SK-N-SH treated with all-trans-retinoic acid at 6 μM for 48 hours (cell line): ENCODE data around the gene EZR.

Source experiments
- ATAC-seq: fragments of 200-7000 bp; cut with Tn5 transposase; 3 replicates; pipeline ENCODE4 v1.9.1; 2020; ENCODE audit warnings: mild to moderate bottlenecking, moderate library complexity
- ARNTL ChIP-seq: fragments of 450-650 bp; formaldehyde crosslinking; IDR thresholded peaks from 2 replicates; pipeline ENCODE4 v1.5.0; 2020; ENCODE audit warnings: low read depth, mild to moderate bottlenecking, moderate library complexity, borderline replicate concordance
- BACH2 ChIP-seq: fragments of 250-450 bp; sonication (Bioruptor Pico); IDR thresholded peaks from 2 replicates; pipeline ENCODE4 v1.9.0; 2021; ENCODE audit warnings: mild to moderate bottlenecking, borderline replicate concordance
- ESRRG ChIP-seq: fragments of 250-450 bp; sonication (Bioruptor Pico); IDR thresholded peaks from 2 replicates; pipeline ENCODE4 v1.6.1; 2021; ENCODE audit warnings: mild to moderate bottlenecking
- GLIS3 ChIP-seq: fragments of 250-450 bp; sonication (Bioruptor Pico); IDR thresholded peaks from 2 replicates; pipeline ENCODE4 v1.5.0; 2020; ENCODE audit warnings: mild to moderate bottlenecking, moderate library complexity
- ISL1 ChIP-seq: fragments of 250-450 bp; sonication (Bioruptor Pico); IDR thresholded peaks from 2 replicates; pipeline ENCODE4 v2.1.2; 2022; ENCODE audit warnings: mild to moderate bottlenecking, moderate library complexity
- OSR1 ChIP-seq: fragments of 250-450 bp; sonication (Bioruptor Pico); IDR thresholded peaks from 2 replicates; pipeline ENCODE4 v1.8.0; 2022; ENCODE audit warnings: moderate library complexity, mild to moderate bottlenecking, inconsistent platforms
- RARB ChIP-seq: fragments of 250-450 bp; sonication (Bioruptor Pico); IDR thresholded peaks from 2 replicates; pipeline ENCODE4 v1.8.0; 2021; ENCODE audit warnings: mild to moderate bottlenecking, moderate library complexity
- SNAI2 ChIP-seq: fragments of 250-450 bp; sonication (Bioruptor Pico); IDR thresholded peaks from 2 replicates; pipeline ENCODE4 v1.5.0; 2020; ENCODE audit warnings: mild to moderate bottlenecking, moderate library complexity
- TCF4 ChIP-seq: fragments of 250-450 bp; sonication (Bioruptor Pico); IDR thresholded peaks from 2 replicates; pipeline ENCODE4 v1.8.0; 2021; ENCODE audit warnings: mild to moderate bottlenecking, moderate library complexity, borderline replicate concordance
- TOX ChIP-seq: fragments of 250-450 bp; sonication (Bioruptor Pico); IDR thresholded peaks from 2 replicates; pipeline ENCODE4 v1.8.0; 2021; ENCODE audit warnings: mild to moderate bottlenecking, moderate library complexity, borderline replicate concordance
- ZC3H10 ChIP-seq: fragments of 250-450 bp; sonication (Bioruptor Pico); IDR thresholded peaks from 2 replicates; pipeline ENCODE4 v1.5.1; 2021; ENCODE audit warnings: mild to moderate bottlenecking, moderate library complexity
- ZFP3 ChIP-seq: fragments of 250-450 bp; sonication (Bioruptor Pico); IDR thresholded peaks from 2 replicates; pipeline ENCODE4 v1.5.0; 2020; ENCODE audit warnings: mild to moderate bottlenecking, moderate library complexity
- ZFP30 ChIP-seq: fragments of 450-650 bp; formaldehyde crosslinking; IDR thresholded peaks from 2 replicates; pipeline ENCODE4 v1.5.0; 2022; ENCODE audit warnings: mild to moderate bottlenecking, moderate library complexity
- ZNF565 ChIP-seq: fragments of 450-650 bp; formaldehyde crosslinking; conservative IDR thresholded peaks from 2 replicates; pipeline ENCODE4 v1.5.0; 2020; ENCODE audit warnings: low read depth, mild to moderate bottlenecking, moderate library complexity
- ZNF70 ChIP-seq: fragments of 450-650 bp; formaldehyde crosslinking; IDR thresholded peaks from 2 replicates; pipeline ENCODE4 v1.5.0; 2020; ENCODE audit warnings: mild to moderate bottlenecking, moderate library complexity
- ZNF8 ChIP-seq: fragments of 450-650 bp; formaldehyde crosslinking; IDR thresholded peaks from 2 replicates; pipeline ENCODE4 v1.5.0; 2020; ENCODE audit warnings: mild to moderate bottlenecking, moderate library complexity
- TF ChIP-seq, protein P1 (sequence below): fragments of 250-450 bp; sonication (Bioruptor Pico); IDR thresholded peaks from 2 replicates; pipeline ENCODE4 v1.5.1; 2020; ENCODE audit warnings: low read depth, mild to moderate bottlenecking, moderate library complexity
- TF ChIP-seq, protein P2 (sequence below): fragments of 250-450 bp; sonication (Bioruptor Pico); IDR thresholded peaks from 2 replicates; pipeline ENCODE4 v1.5.0; 2020; ENCODE audit warnings: mild to moderate bottlenecking, moderate library complexity
- TF ChIP-seq, protein P3 (sequence below): fragments of 250-450 bp; sonication (Bioruptor Pico); IDR thresholded peaks from 2 replicates; pipeline ENCODE4 v1.5.1; 2021; ENCODE audit warnings: mild to moderate bottlenecking, moderate library complexity
- TF ChIP-seq, protein P4 (sequence below): fragments of 250-450 bp; sonication (Bioruptor Pico); IDR thresholded peaks from 2 replicates; pipeline ENCODE4 v1.8.0; 2020; ENCODE audit warnings: mild to moderate bottlenecking, moderate library complexity, borderline replicate concordance

EZR gene

DNA sequence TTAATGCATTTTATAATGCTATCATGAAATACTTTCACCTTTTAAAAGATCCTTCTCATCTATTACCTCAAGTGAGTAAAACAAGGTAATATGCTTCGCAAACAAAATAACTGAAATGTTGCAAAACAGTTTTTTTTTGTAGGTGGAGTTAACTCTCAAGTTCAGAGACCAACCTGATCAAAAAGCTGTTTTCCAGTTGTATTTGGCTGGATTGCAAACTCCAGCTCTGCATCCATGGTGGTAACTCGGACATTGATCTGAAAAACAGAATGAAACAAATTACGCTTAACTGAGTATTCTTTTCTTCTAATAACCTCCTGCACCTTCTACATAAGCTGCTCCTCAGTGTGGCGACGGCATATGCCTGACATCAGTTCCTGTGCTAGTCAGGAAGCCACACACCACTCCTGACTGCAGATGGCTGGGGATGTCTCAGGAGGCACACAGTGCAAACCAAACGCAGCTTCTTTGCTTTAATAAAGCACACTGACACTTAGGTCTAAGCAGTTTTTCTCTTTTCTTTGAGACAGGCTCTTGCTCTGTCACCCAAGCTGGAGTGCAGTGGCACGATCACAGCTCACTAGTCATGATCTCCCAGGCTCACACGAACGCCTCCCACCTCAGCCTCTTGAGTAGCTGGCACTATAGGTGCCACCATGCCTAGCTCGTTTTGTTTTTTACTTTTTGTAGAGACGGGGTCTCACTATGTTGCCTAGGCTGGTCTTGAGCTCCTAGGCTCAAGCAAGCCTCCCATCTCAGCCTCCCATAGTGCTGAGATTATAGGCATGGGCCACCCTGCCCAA lies 29.9 kb downstream of the EZR start:
- TF ChIP-seq ZC3H10 (CRISPR knock-in tag), result no peak
- no peak for TF ChIP-seq ARNTL (CRISPR knock-in tag)
- no peak for TF ChIP-seq TOX (CRISPR knock-in tag)
- TF ChIP-seq TCF4 (CRISPR knock-in tag), result no peak
- no peak for TF ChIP-seq SNAI2
- TF ChIP-seq, protein P1, sequence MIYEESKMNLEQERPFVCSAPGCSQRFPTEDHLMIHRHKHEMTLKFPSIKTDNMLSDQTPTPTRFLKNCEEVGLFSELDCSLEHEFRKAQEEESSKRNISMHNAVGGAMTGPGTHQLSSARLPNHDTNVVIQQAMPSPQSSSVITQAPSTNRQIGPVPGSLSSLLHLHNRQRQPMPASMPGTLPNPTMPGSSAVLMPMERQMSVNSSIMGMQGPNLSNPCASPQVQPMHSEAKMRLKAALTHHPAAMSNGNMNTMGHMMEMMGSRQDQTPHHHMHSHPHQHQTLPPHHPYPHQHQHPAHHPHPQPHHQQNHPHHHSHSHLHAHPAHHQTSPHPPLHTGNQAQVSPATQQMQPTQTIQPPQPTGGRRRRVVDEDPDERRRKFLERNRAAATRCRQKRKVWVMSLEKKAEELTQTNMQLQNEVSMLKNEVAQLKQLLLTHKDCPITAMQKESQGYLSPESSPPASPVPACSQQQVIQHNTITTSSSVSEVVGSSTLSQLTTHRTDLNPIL (CRISPR knock-in tag), result no peak
- no peak for TF ChIP-seq RARB (CRISPR knock-in tag)
- no peak for TF ChIP-seq GLIS3 (CRISPR knock-in tag)
- TF ChIP-seq, protein P2, sequence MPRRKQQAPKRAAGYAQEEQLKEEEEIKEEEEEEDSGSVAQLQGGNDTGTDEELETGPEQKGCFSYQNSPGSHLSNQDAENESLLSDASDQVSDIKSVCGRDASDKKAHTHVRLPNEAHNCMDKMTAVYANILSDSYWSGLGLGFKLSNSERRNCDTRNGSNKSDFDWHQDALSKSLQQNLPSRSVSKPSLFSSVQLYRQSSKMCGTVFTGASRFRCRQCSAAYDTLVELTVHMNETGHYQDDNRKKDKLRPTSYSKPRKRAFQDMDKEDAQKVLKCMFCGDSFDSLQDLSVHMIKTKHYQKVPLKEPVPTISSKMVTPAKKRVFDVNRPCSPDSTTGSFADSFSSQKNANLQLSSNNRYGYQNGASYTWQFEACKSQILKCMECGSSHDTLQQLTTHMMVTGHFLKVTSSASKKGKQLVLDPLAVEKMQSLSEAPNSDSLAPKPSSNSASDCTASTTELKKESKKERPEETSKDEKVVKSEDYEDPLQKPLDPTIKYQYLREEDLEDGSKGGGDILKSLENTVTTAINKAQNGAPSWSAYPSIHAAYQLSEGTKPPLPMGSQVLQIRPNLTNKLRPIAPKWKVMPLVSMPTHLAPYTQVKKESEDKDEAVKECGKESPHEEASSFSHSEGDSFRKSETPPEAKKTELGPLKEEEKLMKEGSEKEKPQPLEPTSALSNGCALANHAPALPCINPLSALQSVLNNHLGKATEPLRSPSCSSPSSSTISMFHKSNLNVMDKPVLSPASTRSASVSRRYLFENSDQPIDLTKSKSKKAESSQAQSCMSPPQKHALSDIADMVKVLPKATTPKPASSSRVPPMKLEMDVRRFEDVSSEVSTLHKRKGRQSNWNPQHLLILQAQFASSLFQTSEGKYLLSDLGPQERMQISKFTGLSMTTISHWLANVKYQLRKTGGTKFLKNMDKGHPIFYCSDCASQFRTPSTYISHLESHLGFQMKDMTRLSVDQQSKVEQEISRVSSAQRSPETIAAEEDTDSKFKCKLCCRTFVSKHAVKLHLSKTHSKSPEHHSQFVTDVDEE (CRISPR knock-in tag), result no peak
- TF ChIP-seq, protein P3, sequence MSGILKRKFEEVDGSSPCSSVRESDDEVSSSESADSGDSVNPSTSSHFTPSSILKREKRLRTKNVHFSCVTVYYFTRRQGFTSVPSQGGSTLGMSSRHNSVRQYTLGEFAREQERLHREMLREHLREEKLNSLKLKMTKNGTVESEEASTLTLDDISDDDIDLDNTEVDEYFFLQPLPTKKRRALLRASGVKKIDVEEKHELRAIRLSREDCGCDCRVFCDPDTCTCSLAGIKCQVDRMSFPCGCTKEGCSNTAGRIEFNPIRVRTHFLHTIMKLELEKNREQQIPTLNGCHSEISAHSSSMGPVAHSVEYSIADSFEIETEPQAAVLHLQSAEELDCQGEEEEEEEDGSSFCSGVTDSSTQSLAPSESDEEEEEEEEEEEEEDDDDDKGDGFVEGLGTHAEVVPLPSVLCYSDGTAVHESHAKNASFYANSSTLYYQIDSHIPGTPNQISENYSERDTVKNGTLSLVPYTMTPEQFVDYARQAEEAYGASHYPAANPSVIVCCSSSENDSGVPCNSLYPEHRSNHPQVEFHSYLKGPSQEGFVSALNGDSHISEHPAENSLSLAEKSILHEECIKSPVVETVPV (CRISPR knock-in tag), result no peak
- no peak for TF ChIP-seq ZFP3 (CRISPR knock-in tag)
- TF ChIP-seq ESRRG, result no peak
- TF ChIP-seq ZFP30 (CRISPR knock-in tag), result no peak
- no peak for TF ChIP-seq OSR1
- TF ChIP-seq ISL1 (CRISPR knock-in tag), result no peak
- TF ChIP-seq ZNF8 (CRISPR knock-in tag), result no peak
- TF ChIP-seq ZNF565 (CRISPR knock-in tag), result no peak
- no peak for ATAC-seq

DNA sequence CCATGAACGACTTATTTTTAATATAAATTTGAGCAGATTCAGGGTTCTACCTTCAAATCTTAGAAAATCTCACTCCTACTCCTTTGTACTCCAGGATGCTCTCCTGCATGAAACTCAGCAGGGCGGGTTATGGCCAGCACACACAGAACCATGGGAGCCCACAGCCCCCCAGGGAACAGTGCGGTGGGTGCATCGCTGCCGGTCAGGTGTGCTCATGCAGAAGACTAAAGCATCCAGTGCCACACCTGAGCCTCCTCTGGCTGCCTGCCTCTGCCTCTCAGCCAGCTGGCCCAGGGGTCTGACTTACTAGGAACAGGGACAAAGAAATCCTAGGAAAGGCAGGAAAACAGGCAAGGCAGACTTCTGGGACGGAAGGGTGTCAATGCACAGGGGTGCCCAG lies 31.8 kb downstream of the EZR start:
- no peak for ATAC-seq
- TF ChIP-seq ZFP30 (CRISPR knock-in tag), result no peak
- TF ChIP-seq BACH2 (CRISPR knock-in tag), result no peak
- no peak for TF ChIP-seq ESRRG

DNA sequence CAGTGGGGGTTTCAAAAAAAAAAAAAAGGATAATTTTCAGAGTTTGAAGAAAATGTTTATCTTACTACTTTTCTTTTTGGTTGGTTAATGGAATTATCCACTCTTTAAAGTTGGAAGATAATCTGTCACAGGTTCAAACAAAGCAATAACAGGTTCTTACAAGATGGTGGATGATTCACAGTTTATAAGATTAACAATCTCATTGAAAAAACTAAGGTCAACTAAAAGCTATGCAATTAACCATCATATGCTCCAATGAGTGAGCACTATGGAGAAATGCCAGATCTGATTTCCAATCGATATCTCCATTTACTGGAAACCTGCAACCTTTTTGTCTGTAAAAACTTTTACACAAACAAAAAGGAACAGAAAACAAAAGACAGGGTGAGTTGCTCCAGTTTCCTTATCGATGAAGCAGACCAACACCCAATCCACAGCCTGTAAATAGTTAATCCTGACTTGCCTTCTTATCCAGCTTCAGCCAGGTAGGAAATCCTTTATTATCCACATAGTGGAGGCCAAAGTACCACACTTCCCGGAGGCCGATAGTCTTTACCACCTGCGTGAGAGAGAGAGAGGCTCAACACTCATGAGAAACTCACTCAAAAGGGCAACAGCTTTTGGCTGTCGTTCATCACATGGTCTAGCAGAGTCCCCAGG lies 32.4 kb downstream of the EZR start:
- ATAC-seq, result no peak
- no peak for TF ChIP-seq ZFP3 (CRISPR knock-in tag)
- no peak for TF ChIP-seq ARNTL (CRISPR knock-in tag)
- TF ChIP-seq, protein P2 (CRISPR knock-in tag), result no peak
- TF ChIP-seq OSR1, result no peak
- TF ChIP-seq TCF4 (CRISPR knock-in tag), result no peak
- no peak for TF ChIP-seq RARB (CRISPR knock-in tag)
- TF ChIP-seq ZNF70 (CRISPR knock-in tag), result no peak
- no peak for TF ChIP-seq ZFP30 (CRISPR knock-in tag)
- no peak for TF ChIP-seq ZNF565 (CRISPR knock-in tag)
- TF ChIP-seq, protein P1 (CRISPR knock-in tag), result no peak
- no peak for TF ChIP-seq ZC3H10 (CRISPR knock-in tag)
- TF ChIP-seq, protein P4, sequence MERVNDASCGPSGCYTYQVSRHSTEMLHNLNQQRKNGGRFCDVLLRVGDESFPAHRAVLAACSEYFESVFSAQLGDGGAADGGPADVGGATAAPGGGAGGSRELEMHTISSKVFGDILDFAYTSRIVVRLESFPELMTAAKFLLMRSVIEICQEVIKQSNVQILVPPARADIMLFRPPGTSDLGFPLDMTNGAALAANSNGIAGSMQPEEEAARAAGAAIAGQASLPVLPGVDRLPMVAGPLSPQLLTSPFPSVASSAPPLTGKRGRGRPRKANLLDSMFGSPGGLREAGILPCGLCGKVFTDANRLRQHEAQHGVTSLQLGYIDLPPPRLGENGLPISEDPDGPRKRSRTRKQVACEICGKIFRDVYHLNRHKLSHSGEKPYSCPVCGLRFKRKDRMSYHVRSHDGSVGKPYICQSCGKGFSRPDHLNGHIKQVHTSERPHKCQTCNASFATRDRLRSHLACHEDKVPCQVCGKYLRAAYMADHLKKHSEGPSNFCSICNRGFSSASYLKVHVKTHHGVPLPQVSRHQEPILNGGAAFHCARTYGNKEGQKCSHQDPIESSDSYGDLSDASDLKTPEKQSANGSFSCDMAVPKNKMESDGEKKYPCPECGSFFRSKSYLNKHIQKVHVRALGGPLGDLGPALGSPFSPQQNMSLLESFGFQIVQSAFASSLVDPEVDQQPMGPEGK (CRISPR knock-in tag), result no peak
- TF ChIP-seq SNAI2, result no peak
- TF ChIP-seq BACH2 (CRISPR knock-in tag), result no peak
- TF ChIP-seq TOX (CRISPR knock-in tag), result no peak
- TF ChIP-seq, all 23 proteins: peak for 0
